GM12873 (cell line): ENCODE measurements around the gene SAP30BP.

Source experiments
- CTCF ChIP-seq: IDR thresholded peaks from 2 replicates; pipeline ENCODE4 v1.5.1; 2012; ENCODE audit warnings: low read depth, mild to moderate bottlenecking, moderate library complexity, low read length, control low read depth; ENCODE audit not compliant: insufficient read depth; ENCODE audit errors: missing control alignments

The SAP30BP gene

GRCh38 chr17:75629157-75629556 is 38.0 kb upstream of the SAP30BP start:
- TF ChIP-seq CTCF, result no peak

- TF ChIP-seq CTCF, result no peak
These were observed 36.8 kb upstream of the SAP30BP start for GRCh38 chr17:75630071-75630917.

GRCh38 chr17:75631353-75631752 is 35.8 kb upstream of the SAP30BP start:
- no peak for TF ChIP-seq CTCF

- no peak for TF ChIP-seq CTCF
These were observed 34.7 kb upstream of the SAP30BP start for GRCh38 chr17:75632428-75632827.

GRCh38 chr17:75632863-75633485 is 34.2 kb upstream of the SAP30BP start, which contains the start of gene SMIM5:
Gene SMIM5 (plus strand): TSS chr17:75633434. CDS start chr17:75640202, 6,768 bp downstream.
- TF ChIP-seq CTCF, result peak; percentile 98

GRCh38 chr17:75633486-75634375 is 33.4 kb upstream of the SAP30BP start:
- TF ChIP-seq CTCF, result peak; percentile 71

GRCh38 chr17:75634376-75634740 is 32.8 kb upstream of the SAP30BP start:
- no peak for TF ChIP-seq CTCF
